ENCODE measurements around the gene DYNC1LI2. TPM values are rescaled to one million over a fixed set of nuclear protein-coding genes. Genes with fewer than 3 reads are reported as not detected.

The DYNC1LI2 gene
- total and polyA plus RNA-seq, 2 of the 8 experiments (the other 6 are each of a cell fraction or from before 2014, with no cell fraction given) = 35.0 to 70.8 TPM

GRCh38 chr16:66701026-66701425 lies 50.4 kb downstream of the DYNC1LI2 start:
- H2BK120ac ChIP-seq (replicated peaks; ENCODE audit: low read depth, low read length) = no peak overlapping the region
- CTCF ChIA-PET (ENCODE audit: partially characterized antibody) = interaction anchor here (2.0 to 2.9 kb wide), 2 partner anchors 10 to 12 kb away, joined by 4 to 15 read pairs; no protein-coding TSS in a partner anchor
- WGBS, 2 experiments (ENCODE audit: extremely low coverage in 1 of 2, insufficient coverage in 1 of 2, insufficient read length in 1 of 2, insufficient replicate concordance in 2 of 2, low coverage in 1 of 2, low lambda C conversion rate in 2 of 2, missing lambda C conversion rate in 1 of 2) = 87% methylated on average over 2 of the region's 2 CpGs; no CpG with 5 or more reads in 1 of the 2 experiments
- TF ChIP-seq CBX5 (IDR thresholded peaks at IDR 0.05; ENCODE audit: low read depth, low read length) (no peak), MAX (IDR thresholded peaks at IDR 0.05) (no peak), SRF (IDR thresholded peaks at IDR 0.05; ENCODE audit: low read depth, low read length) (no peak), GABPA (IDR thresholded peaks at IDR 0.05; ENCODE audit: borderline replicate concordance, insufficient read depth, low read length) (no peak), KDM1A (IDR thresholded peaks at IDR 0.05; ENCODE audit: borderline replicate concordance, low read length) (no peak), TAF7 (optimal IDR thresholded peaks at IDR 0.05; ENCODE audit: borderline replicate concordance, low read depth, low read length) (no peak), KDM4A (IDR thresholded peaks at IDR 0.05; ENCODE audit: low read depth, low read length, severe bottlenecking) (no peak), JUND (IDR thresholded peaks at IDR 0.05; ENCODE audit: low read length) (no peak), FOSL1 (IDR thresholded peaks at IDR 0.05; ENCODE audit: insufficient read depth, low read depth, low read length) (no peak), HDAC6 (IDR thresholded peaks at IDR 0.05; ENCODE audit: low read depth, low read length) (no peak)

More at GRCh38 chr16:66701026-66701425, 50.4 kb downstream of the DYNC1LI2 start:
- no peak for FAIRE-seq
- Histone ChIP-seq H3K18ac (ENCODE audit: extremely low read depth, low read length) (no peak overlapping the region), H3K27ac (ENCODE audit: low read depth, low read length) (no peak overlapping the region), H3K56ac (replicated peaks; ENCODE audit: insufficient read length, low read depth, low read length) (no peak overlapping the region), H3K23ac (ENCODE audit: insufficient read length) (no peak overlapping the region), H3K27me3 (replicated peaks in 1 of 4; ENCODE audit: control insufficient read depth in 3 of 4, extremely low read depth in 1 of 4, insufficient read depth in 3 of 4, low read length in 3 of 4) (peaks cover 0 to 1% (median 0%) of the 10 kb centered on the region in 4 experiments; a peak in 1 of 7 replicates), H2AK5ac (ENCODE audit: low read depth, low read length) (no peak overlapping the region), H3K79me1 (ENCODE audit: low read depth, low read length) (no peaks in the 10 kb centered on the region), H4K20me1 (replicated peaks in 1 of 2; ENCODE audit: control insufficient read depth in 1 of 2, insufficient read depth in 2 of 2, low read length in 2 of 2) (no peaks in the 10 kb centered on the region), H2BK12ac (ENCODE audit: low read depth, low read length) (no peak overlapping the region), H3K4me1 (replicated peaks in 1 of 4; ENCODE audit: control insufficient read depth in 3 of 4, insufficient read depth in 4 of 4, low read length in 3 of 4) (peaks cover 0 to 2% (median 0%) of the 10 kb centered on the region in 4 experiments; a peak in 2 of 7 replicates), H2BK15ac (ENCODE audit: low read length) (no peak overlapping the region), H2BK5ac (ENCODE audit: low read depth, low read length) (no peak overlapping the region), H3K14ac (ENCODE audit: insufficient read length) (no peak overlapping the region), H4K5ac (ENCODE audit: insufficient read length, low read depth, low read length) (no peak overlapping the region), H2BK20ac (ENCODE audit: low read length) (no peak overlapping the region), H4K8ac (ENCODE audit: extremely low read depth, insufficient read depth, low read length) (no peak overlapping the region), H3K9ac (replicated peaks in 1 of 4; ENCODE audit: extremely low read depth in 1 of 4, low read depth in 3 of 4, low read length in 3 of 4) (no peak overlapping the region), H3K4me3 (ENCODE audit: extremely low read depth in 1 of 4, insufficient read depth in 2 of 4, low read depth in 3 of 4, low read length in 4 of 4) (no peak overlapping the region), H2AFZ (ENCODE audit: low read length) (no peak overlapping the region), H3K4ac (replicated peaks; ENCODE audit: insufficient read length, low read depth, low read length) (no peak overlapping the region), H3K4me2 (ENCODE audit: insufficient read depth in 1 of 2, low read depth in 2 of 2, low read length in 2 of 2) (no peak overlapping the region), H3K79me2 (ENCODE audit: control insufficient read depth in 1 of 2, insufficient read depth in 2 of 2, low read length in 2 of 2) (no peaks in the 10 kb centered on the region), H4K91ac (replicated peaks; ENCODE audit: insufficient read length, low read length) (no peak overlapping the region), H3K9me3 (ENCODE audit: insufficient read depth in 2 of 2, low read depth in 1 of 2, low read length in 1 of 2) (no peaks in the 10 kb centered on the region), H3K23me2 (ENCODE audit: low read depth, low read length) (peaks cover 4% of the 10 kb centered on the region; the same call in 1 of the 2 replicates), H3K36me3 (ENCODE audit: control insufficient read depth in 2 of 4, insufficient read depth in 4 of 4, low read length in 3 of 4) (no peaks in the 10 kb centered on the region)
- no peak for DNase-seq (ENCODE audit: low read depth in 1 of 2, low spot score in 2 of 2)
- POLR2A ChIA-PET (ENCODE audit: partially characterized antibody) = interaction anchor here (0.7 to 1.8 kb wide), 5 partner anchors 9 to 1905 kb away, joined by 3 to 7 read pairs (median 3); no protein-coding TSS in a partner anchor
